TTC549 (cell line): ENCODE results near the gene BCL11B.

ENCODE experiments used
- FAIRE-seq: peaks from 2 replicates; lab custom pipeline; 2012; peaks lifted over from hg19 to GRCh38; lab: Jason Lieb, UNC

The BCL11B gene

DNA sequence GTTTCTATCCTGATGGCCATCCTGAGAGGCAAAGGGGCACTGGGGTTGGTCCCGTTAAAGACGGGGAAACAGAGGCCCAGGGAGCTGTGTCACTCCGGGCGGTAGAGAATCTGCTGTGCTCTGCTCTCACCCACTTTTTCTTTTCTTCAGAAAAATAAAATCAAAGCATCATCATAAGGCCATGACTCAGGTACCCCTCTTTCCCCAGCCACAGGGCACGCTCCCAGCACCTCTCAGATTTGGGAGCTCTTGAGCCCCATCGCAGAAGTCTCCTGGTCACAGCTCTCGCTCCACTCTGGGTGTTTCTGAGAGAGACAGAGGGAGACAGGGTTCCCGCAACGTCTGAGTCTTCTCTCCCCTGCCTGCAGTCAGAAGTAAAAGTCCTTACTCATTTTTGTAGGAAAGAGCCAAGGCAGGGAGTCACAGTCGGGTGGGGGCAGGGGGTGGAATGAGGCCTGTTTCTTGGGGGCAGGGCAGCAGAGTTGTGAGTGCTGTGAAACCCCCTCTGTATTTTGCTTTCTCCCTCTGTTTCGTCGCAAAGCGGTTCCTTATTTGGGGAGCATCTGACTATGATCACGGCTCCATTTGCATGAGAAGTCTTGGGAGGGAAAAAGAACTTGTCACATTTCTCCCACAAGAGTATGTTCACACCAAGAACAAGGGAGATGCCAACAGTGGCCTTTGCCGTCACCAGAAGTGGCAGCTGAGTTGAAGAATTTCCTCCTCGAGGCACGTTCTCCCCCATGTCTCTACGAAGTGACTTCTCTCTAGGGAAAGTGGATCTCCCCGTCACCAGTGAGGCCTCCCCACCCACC lies 139.0 kb downstream of the BCL11B start:
- FAIRE-seq = no peak

DNA sequence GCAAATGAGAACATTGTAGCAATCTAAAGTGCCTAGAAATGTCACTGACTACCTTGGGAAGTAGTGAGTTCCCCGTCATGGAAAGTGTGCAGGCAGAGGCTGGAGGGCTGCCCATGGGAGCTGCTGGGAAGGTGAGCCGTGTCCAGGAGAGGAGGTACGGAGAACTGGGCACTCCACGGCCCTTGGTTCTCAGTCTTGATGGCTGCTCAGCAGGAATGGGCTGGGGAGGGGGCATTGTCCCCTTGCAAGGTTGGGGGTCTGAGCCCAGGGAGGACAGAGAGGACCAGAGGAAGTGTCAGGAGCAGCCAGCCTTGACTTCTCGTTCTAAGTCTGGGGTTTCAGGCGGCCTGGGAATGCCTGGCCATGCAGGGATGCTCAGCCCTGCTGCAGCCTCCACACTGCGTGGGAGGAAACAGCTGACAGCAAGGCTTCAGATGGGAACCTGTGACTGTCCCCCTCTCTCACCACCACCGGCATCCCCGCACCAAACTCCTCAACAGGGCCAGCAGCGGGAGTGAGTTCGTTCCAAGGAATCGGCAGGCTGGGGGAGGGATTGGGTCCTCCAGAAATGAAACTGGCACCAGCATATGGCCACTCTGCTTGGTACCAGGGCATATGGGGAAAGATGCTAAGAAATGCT lies 140.2 kb downstream of the BCL11B start:
- no peak for FAIRE-seq

DNA sequence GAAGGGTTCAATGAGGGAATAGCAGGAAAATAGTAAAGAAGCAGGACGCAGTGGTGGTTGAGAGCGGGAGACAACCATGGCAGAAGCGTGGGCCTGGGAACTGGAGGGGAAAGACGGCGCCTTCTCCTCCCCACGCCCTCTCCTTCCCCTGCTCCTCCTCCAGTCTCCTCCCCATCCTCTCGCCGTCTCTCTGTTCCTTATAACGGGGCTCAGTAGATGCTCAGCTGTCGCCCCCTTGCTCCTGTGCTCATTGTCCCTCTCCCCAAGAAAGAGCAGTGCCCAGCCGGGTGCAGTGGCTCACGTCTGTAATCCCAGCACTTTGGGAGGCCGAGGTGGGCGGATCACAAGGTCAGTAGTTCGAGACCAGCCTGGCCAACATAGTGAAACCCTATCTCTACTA lies 142.0 kb downstream of the BCL11B start:
- FAIRE-seq = no peak

DNA sequence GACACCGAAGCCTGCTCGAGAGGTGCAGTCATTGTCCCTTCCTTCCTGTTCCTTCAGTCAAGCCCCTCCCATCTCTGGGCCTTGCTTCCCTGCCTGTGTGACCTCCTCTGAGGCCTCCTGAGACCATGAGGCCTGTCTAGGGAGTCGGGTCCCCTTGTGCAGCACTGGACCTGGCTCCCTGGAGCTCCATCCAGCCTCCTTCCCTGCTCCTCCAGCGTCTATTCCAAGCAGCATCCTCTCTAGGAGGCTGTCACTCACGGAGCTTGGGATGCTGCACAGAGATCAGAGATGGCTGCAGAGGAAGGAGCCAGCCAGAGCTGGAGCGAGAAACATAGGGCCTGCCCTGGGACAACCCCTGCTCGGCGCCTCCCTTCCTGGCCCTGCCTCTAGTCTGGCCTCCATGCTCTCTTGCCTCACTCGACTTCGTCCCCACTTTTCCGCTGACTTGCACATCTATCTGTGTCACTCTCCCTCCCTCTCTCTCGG lies 142.7 kb downstream of the BCL11B start:
- FAIRE-seq = no peak

DNA sequence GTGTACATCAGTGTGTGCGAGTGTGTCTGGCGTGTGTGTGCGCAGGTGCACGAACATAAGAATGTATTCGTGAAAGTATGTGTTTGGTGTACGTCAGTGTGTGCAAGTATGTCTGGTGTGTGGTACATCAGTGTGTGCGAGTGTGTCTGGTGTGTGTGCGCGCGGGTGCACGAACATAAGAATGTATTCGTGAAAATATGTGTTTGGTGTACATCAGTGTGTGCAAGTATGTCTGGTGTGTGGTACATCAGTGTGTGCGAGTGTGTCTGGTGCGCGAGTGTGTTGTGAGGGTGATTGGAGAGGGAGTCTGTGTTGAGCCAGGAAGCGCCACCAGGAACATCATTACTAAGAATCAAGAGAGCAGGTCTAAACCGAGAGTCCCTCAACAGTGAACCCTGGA lies 143.8 kb downstream of the BCL11B start:
- no peak for FAIRE-seq

DNA sequence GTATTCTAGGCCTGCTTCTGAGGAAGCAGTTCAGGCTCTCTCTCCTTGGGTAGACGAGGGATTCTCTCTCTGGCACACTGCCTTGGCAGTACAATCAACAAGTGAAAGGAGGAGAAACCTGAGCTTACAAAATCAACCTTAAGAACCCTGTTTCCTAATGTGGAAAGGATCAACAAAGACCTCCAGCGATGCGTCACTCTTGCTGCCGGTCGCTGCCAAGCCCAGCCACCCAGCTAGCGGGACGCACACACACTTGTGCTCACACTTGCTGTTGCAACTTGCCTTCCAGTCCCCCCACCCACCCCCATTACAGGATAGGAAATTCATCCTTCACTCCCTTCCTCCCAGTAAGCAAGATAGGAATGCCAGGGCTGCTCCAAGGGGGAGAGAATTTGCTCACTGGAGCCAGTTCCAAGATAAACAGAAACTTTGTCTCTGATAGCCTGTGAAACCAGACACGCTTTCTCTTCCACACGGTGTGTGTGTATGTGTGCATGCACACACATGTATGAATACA lies 144.3 kb downstream of the BCL11B start:
- no peak for FAIRE-seq

DNA sequence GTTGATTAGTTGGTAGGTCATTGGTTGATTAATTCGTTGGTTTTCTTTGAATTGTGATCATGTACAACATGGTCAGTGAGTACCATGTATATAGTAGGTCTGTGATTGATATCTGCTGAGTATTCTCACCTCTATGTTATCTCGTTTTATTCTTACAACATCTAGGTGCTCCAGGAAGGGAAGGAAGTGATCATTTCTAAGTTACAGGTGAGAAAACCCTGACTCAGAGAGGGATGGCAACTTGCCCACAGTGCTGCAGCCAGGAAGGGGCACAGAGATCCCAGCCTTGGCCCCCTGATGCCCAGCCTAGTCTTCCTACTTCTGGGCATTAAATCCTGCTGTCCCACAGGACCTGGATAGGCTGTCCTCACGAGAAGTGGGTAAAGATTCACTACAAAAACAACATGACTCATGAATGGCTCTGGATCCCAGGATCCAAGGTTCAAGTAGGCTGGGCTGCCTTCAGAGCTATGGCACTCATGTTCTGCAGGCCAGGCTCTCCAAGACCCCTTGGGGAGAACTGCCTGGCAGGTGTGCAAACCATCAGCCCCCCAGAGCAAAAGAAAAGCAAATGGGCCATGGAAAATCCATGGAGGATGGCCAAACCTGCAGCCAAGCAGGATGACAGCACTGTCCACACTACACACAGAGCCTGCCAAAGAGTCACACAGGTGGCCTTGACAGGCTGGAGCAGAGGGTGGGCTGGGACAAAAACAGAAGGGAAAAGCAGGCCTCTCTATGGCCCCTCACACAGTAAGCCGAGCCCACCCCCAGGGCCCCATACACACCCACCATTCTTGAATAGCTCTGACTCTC lies 146.2 kb downstream of the BCL11B start:
- no peak for FAIRE-seq

DNA sequence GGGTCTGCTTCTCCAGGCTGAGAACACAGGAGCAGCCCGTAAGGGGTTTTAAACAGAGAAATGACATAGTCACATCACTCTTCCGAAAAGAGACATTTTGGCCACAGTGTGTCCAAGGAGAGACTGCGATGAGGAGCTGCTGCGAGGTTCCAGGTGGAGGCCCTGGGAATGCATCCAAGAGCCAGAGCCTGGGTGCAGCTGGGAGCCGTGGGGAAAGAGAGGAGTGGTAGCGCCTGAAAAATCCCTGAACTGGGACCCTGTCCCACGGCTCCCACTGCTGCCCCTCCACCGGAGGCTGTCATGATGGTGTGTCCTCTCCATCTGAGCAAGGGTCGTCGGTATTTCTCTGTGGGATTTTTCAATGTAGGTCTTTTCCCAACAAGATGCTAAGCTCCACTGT lies 146.9 kb downstream of the BCL11B start:
- FAIRE-seq = no peak

DNA sequence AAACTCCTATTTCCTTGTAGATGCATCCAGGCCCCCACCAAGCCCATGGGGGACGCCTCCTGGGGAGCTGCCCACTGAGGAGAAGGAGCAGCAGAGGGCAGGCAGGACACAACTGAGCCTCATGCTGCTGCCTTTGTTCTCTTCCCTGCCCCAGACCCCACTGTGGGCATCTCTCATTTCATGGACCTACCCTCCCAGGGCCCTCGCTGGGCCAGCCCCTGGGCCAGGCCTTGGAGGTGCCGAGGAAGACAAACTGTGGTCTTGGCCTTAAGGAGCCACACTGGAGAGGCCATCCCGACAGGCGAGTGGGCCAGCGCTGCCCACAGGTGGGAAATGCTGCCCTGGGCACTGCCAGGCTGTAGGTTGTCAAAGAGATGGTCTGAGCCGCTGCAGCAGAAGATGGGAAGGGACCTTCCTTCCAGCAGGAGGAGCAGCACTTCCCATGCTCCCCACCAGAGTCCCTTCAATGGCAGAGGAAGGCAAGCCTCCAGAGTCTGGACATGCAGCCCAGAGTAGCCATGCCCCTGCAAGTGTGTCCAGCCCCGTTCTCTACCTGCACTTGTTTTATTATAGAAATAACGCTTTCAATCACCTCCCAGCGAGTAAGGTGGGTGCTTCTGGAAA lies 147.4 kb downstream of the BCL11B start:
- FAIRE-seq = no peak

DNA sequence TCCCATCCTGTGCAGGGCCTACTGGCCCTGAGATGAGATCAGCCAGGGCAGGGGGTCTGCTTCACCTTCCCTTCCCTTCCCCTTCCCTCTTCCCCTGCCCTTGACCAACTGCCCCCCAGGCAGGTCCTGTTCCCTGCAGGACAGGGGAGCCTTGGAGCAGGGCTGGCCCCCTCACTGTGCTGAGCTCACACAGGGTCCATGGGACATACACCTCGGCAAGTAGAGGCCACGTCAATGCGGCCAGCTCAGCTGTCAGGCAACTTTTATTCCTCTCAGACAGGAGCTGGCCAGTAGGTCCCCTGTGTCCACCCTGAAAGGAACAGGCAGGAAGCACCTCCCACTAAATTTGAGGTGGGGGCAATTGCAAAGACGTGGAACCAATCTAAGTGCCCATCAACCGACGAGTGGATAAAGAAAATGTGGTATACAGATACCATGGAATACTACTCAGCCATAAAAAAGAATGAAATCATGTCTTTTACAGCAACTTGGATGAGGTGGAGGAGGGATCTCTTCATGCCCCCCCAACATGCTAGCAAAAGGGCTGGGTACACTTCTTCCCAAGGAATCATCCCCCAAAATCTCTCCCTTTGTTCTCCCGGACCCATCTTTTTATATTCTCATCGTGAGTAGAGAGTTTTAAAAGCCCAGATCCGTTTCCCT lies 148.7 kb downstream of the BCL11B start:
- no peak for FAIRE-seq

DNA sequence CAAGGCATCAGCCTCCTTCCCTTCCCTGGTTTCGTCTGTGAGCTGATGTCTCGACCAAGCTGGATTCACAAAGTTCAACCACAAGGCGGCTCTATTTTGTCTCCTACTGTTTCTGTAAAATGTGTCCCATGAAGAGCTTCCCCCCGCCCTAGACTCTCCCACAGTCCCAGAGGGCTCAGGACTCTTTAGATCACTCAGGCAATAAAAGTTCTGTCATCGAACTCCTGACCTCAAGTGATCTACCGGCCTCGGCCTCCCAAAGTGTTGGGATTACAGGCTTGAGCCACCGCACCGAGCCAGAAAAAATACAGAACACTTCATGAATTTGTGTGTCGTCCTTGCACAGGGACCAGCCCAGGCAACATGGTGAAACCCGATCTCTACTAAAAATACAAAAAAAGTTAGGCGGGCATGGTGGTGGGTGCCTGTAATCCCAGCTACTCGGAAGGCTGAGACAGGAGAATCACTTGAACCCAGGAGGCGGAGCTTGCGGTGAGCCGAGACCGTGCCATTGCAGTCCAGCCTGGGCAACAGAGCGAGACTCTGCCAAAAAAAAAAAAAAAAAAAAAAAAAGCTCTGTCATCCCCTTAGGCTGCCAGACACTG lies 149.4 kb downstream of the BCL11B start:
- FAIRE-seq = no peak

DNA sequence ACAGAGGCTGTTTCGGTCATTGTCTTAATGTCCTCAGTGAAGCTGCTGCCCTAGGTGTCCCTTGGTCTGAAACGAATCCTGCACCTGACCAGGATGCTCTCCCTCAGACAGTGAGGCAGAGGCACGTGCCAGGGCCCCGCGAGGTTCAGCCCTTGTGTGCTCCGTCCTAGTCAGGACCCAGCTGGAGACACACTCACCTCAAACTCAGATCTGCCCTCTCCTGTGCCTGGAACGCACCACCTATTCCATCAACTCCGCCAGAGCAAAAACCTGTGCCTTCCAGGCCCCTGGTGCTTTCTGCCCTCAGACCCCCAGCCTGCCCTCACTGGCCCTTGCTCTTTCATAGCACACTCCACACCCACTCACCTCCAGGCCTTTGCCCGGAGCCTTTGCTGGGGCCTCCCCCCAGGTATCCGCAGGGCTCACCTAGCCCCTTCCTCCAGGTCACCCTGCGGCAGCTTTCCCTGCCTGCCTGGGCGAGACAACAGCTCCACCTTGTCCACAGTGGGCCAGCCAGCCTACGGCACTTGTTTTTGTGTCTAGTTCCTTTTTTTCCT lies 150.6 kb downstream of the BCL11B start:
- no peak for FAIRE-seq

DNA sequence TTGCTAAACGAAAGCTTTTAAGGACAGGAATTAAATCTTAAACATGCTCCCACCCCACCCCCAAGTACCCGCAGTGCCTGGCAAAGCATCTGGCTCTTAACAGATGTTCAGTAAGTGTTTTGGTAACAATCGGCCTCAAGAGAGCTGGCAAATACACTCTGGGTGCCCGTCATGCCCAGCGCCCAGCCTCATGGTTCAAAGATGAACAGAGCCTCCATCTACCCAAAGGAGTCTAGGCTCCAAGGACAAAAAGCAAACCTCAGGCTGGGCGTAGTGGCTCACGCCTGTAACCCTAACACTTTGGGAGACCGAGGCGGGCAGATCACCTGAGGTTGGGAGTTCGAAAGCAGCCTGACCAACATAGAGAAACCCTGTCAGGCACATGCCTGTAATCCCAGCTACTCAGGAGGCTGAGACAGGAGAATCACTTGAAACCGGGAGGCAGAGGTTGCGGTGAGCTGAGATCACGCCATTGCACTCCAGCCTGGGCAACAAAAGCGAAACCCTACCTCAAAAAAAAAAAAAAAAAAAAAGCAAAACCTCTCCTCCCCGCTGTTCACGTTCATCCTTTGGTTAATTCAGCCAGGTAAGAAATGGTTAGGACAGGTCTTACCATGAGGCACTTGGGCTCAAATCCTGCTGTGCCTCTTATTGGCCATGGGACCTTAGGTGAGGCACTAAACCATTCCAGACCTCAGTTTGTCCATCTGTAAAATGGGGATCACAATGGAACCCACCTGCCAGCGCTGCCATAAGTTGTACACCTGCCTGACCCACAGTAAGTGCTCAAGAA lies 151.3 kb downstream of the BCL11B start:
- no peak for FAIRE-seq

DNA sequence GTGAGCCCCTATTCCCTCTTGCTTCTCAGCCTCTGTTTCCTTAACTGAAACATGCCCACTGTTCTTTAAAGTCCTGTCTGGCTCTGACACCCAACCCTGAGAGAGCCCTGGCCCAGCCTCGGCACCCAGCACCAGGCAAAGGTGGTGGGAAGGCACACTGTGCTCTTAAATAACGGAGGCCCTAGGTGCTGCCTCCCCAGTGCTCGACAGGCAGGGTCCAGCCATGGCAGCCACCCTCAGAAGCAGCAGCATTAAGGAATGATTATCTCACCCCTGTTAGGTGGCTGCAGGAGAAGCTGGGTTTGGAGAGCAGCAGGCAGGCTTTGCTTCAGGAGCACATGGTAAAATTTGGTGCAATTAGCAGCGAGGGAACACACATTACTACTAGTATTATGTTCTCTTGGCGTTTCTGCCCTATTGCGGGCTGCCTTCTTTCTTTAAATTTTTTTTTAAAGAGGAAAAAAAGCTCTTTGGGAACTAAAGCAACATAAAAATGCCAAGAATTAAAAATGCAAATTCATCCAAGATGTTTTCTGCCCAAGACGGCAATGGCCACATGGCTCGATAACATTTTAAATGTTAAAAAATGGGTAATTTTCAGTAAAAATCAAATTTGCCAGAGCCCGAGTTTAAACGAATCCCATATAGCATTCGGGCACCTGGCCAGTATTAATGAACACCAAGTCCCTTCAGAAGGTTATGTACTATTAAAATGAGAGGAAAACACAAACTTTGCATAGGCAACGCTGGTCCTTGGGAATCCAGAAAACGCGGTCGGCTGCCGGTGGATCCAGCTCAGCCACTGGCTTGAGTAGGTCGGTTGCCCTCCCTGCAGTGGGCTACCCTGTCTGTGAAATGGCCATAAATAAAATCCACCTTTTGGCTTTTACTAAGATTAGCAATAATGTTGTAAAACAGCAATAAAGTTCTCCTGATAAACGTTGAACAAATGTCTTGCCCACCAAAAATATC lies 152.2 kb downstream of the BCL11B start:
- no peak for FAIRE-seq
